OCI-LY7 (cell line): ENCODE measurements around the gene GRM5.

Experiments used
- EZH2phosphoT487 ChIP-seq: fragments of 200-600 bp; sonication (generic); IDR thresholded peaks from 2 replicates; pipeline ENCODE4 v1.6.1; 2018; ENCODE audit warnings: low read depth, borderline replicate concordance, mild to moderate bottlenecking, mixed run types, antibody characterized with exemption, low read length, moderate library complexity, mixed read lengths
- TF ChIP-seq, protein P1 (sequence below): fragments of 200-600 bp; sonication (generic); conservative IDR thresholded peaks from 2 replicates; pipeline ENCODE4 v1.5.1; 2014; ENCODE audit warnings: mild to moderate bottlenecking, antibody characterized with exemption, low read length, moderate library complexity, mixed read lengths

DNA sequence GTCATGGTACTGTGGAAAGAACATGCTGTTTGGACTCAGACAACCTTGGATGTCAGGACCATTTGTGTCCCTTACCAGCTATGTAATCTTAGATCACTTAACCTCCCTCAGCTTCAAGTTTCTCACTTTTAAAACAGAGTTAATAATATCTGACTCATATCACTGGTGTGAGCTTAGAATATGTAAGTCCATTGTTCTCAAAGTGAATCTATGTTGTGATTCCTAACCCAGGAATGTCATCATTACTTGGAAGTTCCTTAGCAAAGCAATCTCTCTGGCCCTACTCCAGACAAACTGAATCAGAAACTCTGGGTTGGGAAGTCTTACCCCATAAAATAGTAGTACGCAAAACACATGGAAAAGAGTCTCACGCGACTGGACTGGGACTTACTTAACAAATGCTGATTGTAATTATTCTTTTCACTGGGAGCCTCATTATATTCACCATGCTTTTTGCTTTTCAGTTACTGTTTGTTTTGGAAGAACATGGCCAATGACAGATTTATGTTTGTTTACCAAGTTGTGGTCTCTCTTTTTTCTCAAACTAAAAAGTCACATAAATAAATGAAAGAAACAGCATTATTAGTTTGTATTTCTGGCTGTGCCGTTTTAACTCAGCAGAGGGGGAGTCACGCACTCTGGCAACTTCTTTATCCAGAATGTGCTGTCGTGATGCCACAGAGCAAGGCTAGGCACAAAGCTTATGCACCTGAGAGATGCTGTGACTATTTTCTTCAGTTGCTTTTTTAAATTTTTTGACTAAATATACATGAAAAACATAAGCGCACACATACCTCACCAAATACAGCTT is 510.6 kb downstream of the GRM5 start:
- TF ChIP-seq, protein P1, sequence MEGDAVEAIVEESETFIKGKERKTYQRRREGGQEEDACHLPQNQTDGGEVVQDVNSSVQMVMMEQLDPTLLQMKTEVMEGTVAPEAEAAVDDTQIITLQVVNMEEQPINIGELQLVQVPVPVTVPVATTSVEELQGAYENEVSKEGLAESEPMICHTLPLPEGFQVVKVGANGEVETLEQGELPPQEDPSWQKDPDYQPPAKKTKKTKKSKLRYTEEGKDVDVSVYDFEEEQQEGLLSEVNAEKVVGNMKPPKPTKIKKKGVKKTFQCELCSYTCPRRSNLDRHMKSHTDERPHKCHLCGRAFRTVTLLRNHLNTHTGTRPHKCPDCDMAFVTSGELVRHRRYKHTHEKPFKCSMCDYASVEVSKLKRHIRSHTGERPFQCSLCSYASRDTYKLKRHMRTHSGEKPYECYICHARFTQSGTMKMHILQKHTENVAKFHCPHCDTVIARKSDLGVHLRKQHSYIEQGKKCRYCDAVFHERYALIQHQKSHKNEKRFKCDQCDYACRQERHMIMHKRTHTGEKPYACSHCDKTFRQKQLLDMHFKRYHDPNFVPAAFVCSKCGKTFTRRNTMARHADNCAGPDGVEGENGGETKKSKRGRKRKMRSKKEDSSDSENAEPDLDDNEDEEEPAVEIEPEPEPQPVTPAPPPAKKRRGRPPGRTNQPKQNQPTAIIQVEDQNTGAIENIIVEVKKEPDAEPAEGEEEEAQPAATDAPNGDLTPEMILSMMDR = no peak
- no peak for TF ChIP-seq EZH2phosphoT487
